ENCODE data around the gene NLRC5.
"Not testable (repeated sequence)": the region's sequence is repeated elsewhere in the genome, so short reads cannot be mapped to it uniquely, and the experiment has no call there.

NLRC5 gene

DNA sequence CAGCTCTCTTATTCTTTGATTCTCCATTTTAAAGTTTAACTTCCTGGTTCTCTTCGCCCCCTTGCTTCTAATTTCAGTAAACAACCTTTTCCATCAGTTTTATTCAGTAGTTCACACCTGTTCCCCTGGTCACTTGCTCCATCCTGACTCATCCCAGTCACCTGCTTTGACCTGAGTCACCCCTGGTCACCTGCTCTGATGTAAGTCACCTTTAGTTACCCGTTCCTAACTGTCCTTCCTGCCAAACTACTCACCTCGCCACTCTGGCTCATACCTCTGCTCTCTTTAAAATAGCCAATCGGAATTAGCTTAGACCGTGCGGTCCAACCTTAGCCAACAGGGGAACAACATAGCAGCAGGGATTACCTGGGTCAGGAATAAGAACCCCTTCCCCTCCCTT, 4.7 kb upstream of the NLRC5 start:
- no peak for DNase-seq (ENCODE audit: extremely low read depth, low read depth)
- TF ChIP-seq CTCF (IDR thresholded peaks at IDR 0.05; ENCODE audit: low read depth, low read length) = no peak

DNA sequence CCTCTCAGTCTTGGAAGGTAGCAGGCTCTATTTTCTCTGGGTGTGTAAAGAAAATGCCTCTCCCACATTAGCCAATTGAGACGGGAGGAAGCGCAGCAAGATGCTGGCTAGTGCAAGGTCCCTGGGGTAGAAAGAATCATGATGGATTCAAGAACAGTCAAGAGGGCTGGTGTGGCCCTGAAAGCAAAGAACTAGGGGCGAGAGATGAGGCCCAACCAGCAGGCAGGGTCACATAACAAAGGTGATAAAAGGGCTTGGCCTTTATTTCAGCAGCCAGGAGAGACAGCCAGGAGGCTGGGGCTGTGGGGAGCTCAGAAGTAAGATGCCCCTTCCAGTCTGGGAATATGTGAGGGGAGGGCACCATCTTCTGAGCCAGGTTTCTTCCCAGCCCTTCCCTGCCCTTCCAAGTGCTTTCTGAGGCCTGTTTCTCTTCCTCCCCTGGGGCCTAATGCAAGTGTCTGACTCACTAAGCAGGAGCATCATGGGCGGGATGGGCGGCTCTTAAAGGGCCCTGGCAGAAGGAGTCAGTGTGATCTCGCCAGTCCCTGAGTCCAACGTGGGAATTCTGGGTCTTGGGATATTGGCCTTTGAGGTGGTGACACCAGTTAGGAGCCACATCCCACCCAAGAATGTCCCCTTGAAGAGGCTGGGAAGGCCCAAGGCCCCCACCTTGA, 3.9 kb upstream of the NLRC5 start:
- no peak for TF ChIP-seq CTCF (IDR thresholded peaks at IDR 0.05; ENCODE audit: low read depth, low read length)
- DNase-seq (ENCODE audit: extremely low read depth, low read depth) = peak; percentile 58

DNA sequence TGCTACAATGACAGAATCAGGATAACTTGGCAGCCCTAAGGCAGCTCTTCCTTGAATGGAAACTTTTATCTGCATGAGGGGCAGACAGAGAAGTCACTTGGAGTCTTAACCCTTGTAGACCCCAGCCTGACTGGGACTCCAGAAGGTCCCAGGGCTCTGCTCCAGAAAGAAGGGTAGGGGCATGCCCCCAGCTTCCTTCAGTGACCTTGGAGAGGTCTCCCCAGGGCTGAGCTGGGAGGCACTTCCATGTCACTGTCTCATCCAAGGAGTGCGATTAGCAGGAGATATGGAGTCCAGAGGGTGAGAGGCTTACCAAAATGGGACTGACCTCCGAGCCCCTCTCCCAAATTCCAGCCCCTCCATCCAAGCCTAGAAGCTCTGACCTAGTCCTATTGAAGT, 3.4 kb upstream of the NLRC5 start:
- no peak for DNase-seq (ENCODE audit: extremely low read depth, low read depth)
- no peak for TF ChIP-seq CTCF (IDR thresholded peaks at IDR 0.05; ENCODE audit: low read depth, low read length)

GRCh38 chr16:56986361-56986760, 3.0 kb upstream of the NLRC5 start:
- no peak for DNase-seq (ENCODE audit: extremely low read depth, low read depth)
- no peak for TF ChIP-seq CTCF (IDR thresholded peaks at IDR 0.05; ENCODE audit: low read depth, low read length)

- DNase-seq (ENCODE audit: extremely low read depth, low read depth) = not testable (repeated sequence)
Measured at GRCh38 chr16:56986908-56987307, 2.4 kb upstream of the NLRC5 start.

- DNase-seq (ENCODE audit: extremely low read depth, low read depth) = no peak
- TF ChIP-seq CTCF (IDR thresholded peaks at IDR 0.05; ENCODE audit: low read depth, low read length) = no peak
Measured at GRCh38 chr16:56987692-56988091, 1.7 kb upstream of the NLRC5 start.

DNA sequence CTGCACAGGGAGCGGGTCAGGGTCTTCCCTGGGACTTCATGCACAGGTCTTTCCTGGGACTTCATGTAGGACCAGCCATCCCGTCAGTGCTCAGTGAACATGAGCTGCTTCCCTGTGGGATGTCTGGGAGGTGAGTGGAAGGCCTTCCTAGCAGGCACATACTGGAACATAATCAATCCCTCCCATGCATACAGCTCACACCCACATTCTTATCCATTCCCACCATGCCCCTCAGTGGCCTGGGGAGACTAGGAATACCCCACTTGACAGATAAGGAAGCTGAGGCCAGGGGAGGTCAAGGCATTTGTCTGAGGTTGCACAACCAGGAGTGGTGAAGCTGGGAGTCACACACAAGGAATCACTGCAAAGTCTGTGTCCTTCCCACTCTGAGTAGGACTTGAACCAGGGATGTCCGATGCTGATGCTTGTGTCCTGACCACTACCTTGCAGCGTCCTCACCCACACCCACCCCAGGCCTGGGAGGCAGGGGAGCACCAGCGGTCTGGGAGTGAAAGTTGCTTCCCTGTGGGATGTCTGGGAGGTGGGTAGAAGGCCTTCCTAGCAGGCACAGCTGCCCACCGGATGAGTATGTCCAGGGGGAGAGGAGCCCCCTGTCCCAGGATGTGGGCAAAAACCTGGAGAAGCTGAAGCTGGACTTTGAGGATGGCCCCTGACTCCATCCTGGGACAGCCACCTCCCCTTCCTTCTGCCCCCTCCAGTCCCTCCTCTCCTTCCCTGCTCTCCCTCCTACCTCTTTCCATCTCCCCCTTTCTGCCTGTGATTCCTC, 1.0 kb upstream of the NLRC5 start:
- no peak for DNase-seq (ENCODE audit: extremely low read depth, low read depth)
- no peak for TF ChIP-seq CTCF (IDR thresholded peaks at IDR 0.05; ENCODE audit: low read depth, low read length)
